ENCODE measurements around the gene TFEB.
A peak's percentile ranks its signal among the peaks of the same experiment; 100 is the strongest.

The TFEB gene

GRCh38 chr6:41774841-41775240, 39.4 kb upstream of the TFEB start:
- no peak for DNase-seq
- H3K27ac ChIP-seq = no peak overlapping the region
- no peaks in the 10 kb centered on the region for H3K27me3 ChIP-seq (ENCODE audit: insufficient read depth, low read depth, severe bottlenecking)
- no peak overlapping the region for H3K4me3 ChIP-seq (ENCODE audit: low read depth, low read length)
- no peaks in the 10 kb centered on the region for H3K9me3 ChIP-seq (ENCODE audit: severe bottlenecking)
- no peak for TF ChIP-seq CTCF (IDR thresholded peaks at IDR 0.05; ENCODE audit: low read depth, low read length)
- H3K36me3 ChIP-seq = peaks cover 55% of the 10 kb centered on the region

GRCh38 chr6:41771058-41771983, 35.9 kb upstream of the TFEB start:
- Histone ChIP-seq H3K4me3 (ENCODE audit: low read depth, low read length) (no peak overlapping the region), H3K36me3 (peaks cover 56% of the 10 kb centered on the region)
- TF ChIP-seq CTCF (IDR thresholded peaks at IDR 0.05; ENCODE audit: low read depth, low read length) = no peak

GRCh38 chr6:41770381-41771057, 35.1 kb upstream of the TFEB start:
- Histone ChIP-seq H3K27ac (no peak overlapping the region), H3K4me3 (ENCODE audit: low read depth, low read length) (no peak overlapping the region), H3K9me3 (ENCODE audit: severe bottlenecking) (no peaks in the 10 kb centered on the region), H3K27me3 (ENCODE audit: insufficient read depth, low read depth, severe bottlenecking) (no peaks in the 10 kb centered on the region), H3K36me3 (peaks cover 51% of the 10 kb centered on the region)
- DNase-seq = no peak
- TF ChIP-seq CTCF (IDR thresholded peaks at IDR 0.05; ENCODE audit: low read depth, low read length) = no peak

More at GRCh38 chr6:41771058-41771983, 35.9 kb upstream of the TFEB start:
- Histone ChIP-seq H3K27me3 (ENCODE audit: insufficient read depth, low read depth, severe bottlenecking) (no peaks in the 10 kb centered on the region), H3K27ac (no peak overlapping the region), H3K9me3 (ENCODE audit: severe bottlenecking) (no peaks in the 10 kb centered on the region)
- no peak for DNase-seq

- H3K36me3 ChIP-seq = peaks cover 40% of the 10 kb centered on the region
- no peaks in the 10 kb centered on the region for H3K27me3 ChIP-seq (ENCODE audit: insufficient read depth, low read depth, severe bottlenecking)
- no peaks in the 10 kb centered on the region for H3K9me3 ChIP-seq (ENCODE audit: severe bottlenecking)
- H3K27ac ChIP-seq = 0 out of 2 replicates have a peak overlapping the region, but pooled peaks have one; percentile 1
- TF ChIP-seq CTCF (IDR thresholded peaks at IDR 0.05; ENCODE audit: low read depth, low read length) = no peak
- DNase-seq = no peak
- no peak overlapping the region for H3K4me3 ChIP-seq (ENCODE audit: low read depth, low read length)
Observed at GRCh38 chr6:41769376-41769775, 34.0 kb upstream of the TFEB start.

GRCh38 chr6:41768545-41769308, 33.3 kb upstream of the TFEB start:
- Histone ChIP-seq H3K27me3 (ENCODE audit: insufficient read depth, low read depth, severe bottlenecking) (no peaks in the 10 kb centered on the region), H3K4me3 (ENCODE audit: low read depth, low read length) (no peak overlapping the region), H3K9me3 (ENCODE audit: severe bottlenecking) (no peaks in the 10 kb centered on the region), H3K27ac (peak overlapping the region; percentile 1; the same call in 1 of the 2 replicates), H3K36me3 (peaks cover 33% of the 10 kb centered on the region)
- DNase-seq = peak; percentile 56
- no peak for TF ChIP-seq CTCF (IDR thresholded peaks at IDR 0.05; ENCODE audit: low read depth, low read length)
